HEK293 (cell line): ENCODE data around the gene MCM7.

Source experiments
- CTCF ChIA-PET: fragments of 350-600 bp; formaldehyde crosslinking; extraction: SDS; loops from one replicate; lab custom pipeline; 2021; ENCODE audit warnings: antibody characterized with exemption; lab: Yijun Ruan, JAX
- POLR2A ChIA-PET: fragments of 300-600 bp; formaldehyde crosslinking; extraction: SDS; loops from one replicate; lab custom pipeline; 2020; ENCODE audit warnings: antibody characterized with exemption, inconsistent platforms; lab: Yijun Ruan, JAX
- H3K27ac ChIP-seq: fragments of 200-500 bp; sonication (Bioruptor generic); 2 replicates; pipeline ENCODE4 v1.5.1; 2014; ENCODE audit warnings: low read depth, low read length, control low read depth, inconsistent platforms; ENCODE audit errors: extremely low read depth
- H3K36me3 ChIP-seq, 2 experiments: fragments of 200-500 bp in 1 of 2; sonication (Bioruptor generic) in 1 of 2; 1 replicate in 1 of 2; 2 replicates in 1 of 2; pipeline ENCODE4 v1.5.1; 2014 to 2017; ENCODE audit warnings: inconsistent platforms in 2 of 2, low read length in 2 of 2; ENCODE audit not compliant: control insufficient read depth in 2 of 2, insufficient read depth in 1 of 2
- H3K4me1 ChIP-seq: fragments of 200-500 bp; sonication (Bioruptor generic); 2 replicates; pipeline ENCODE4 v1.5.1; 2014; ENCODE audit warnings: mild to moderate bottlenecking, low read length, inconsistent platforms; ENCODE audit not compliant: control insufficient read depth, insufficient read depth
- H3K4me3 ChIP-seq: 2 replicates; pipeline ENCODE4 v1.5.1; 2011; ENCODE audit warnings: low read depth, mild to moderate bottlenecking, control low read depth, low read length, moderate library complexity
- H3K9me3 ChIP-seq: fragments of 200-500 bp; sonication (Bioruptor generic); 2 replicates; pipeline ENCODE4 v1.5.1; 2014; ENCODE audit warnings: low read depth, low read length, inconsistent platforms; ENCODE audit not compliant: control insufficient read depth, insufficient read depth
- GLIS1 ChIP-seq: fragments of 450-650 bp; formaldehyde crosslinking; IDR thresholded peaks from 2 replicates; pipeline ENCODE4 v1.5.1; 2016; ENCODE audit warnings: missing biosample characterization, missing genetic modification characterization
- MEIS1 ChIP-seq: sonication (generic); formaldehyde crosslinking; IDR thresholded peaks from 2 replicates; pipeline ENCODE4 v1.8.1; 2022; ENCODE audit warnings: missing genetic modification reagents, mild to moderate bottlenecking, borderline replicate concordance
- OSR2 ChIP-seq: fragments of 450-650 bp; formaldehyde crosslinking; IDR thresholded peaks from 2 replicates; pipeline ENCODE4 v1.5.1; 2016; ENCODE audit warnings: missing biosample characterization, missing genetic modification characterization
- PRDM1 ChIP-seq: fragments of 450-650 bp; formaldehyde crosslinking; IDR thresholded peaks from 2 replicates; pipeline ENCODE4; 2016; ENCODE audit warnings: missing biosample characterization, missing genetic modification characterization
- SALL2 ChIP-seq: fragments of 450-650 bp; formaldehyde crosslinking; IDR thresholded peaks from 2 replicates; pipeline ENCODE4 v1.5.0; 2017; ENCODE audit warnings: missing biosample characterization, mild to moderate bottlenecking, missing genetic modification characterization, borderline replicate concordance
- SP3 ChIP-seq: fragments of 450-650 bp; formaldehyde crosslinking; IDR thresholded peaks from 2 replicates; pipeline ENCODE4 v1.5.1; 2016; ENCODE audit warnings: missing biosample characterization, missing genetic modification characterization
- ZBTB17 ChIP-seq: fragments of 450-650 bp; formaldehyde crosslinking; IDR thresholded peaks from 2 replicates; pipeline ENCODE4 v1.5.1; 2016; ENCODE audit warnings: missing biosample characterization, missing genetic modification characterization
- ZEB2 ChIP-seq: fragments of 450-650 bp; formaldehyde crosslinking; IDR thresholded peaks from 2 replicates; pipeline ENCODE4 v1.5.1; 2016; ENCODE audit warnings: missing biosample characterization, missing genetic modification characterization
- ZNF114 ChIP-seq: fragments of 450-650 bp; formaldehyde crosslinking; IDR thresholded peaks from 2 replicates; pipeline ENCODE4 v1.5.0; 2017; ENCODE audit warnings: missing biosample characterization, missing genetic modification characterization
- ZNF133 ChIP-seq: fragments of 450-650 bp; formaldehyde crosslinking; IDR thresholded peaks from 2 replicates; pipeline ENCODE4 v1.5.1; 2016; ENCODE audit warnings: missing biosample characterization, missing genetic modification characterization
- ZNF391 ChIP-seq: fragments of 450-650 bp; formaldehyde crosslinking; IDR thresholded peaks from 2 replicates; pipeline ENCODE4 v1.5.1; 2016; ENCODE audit warnings: low read depth, missing biosample characterization, missing genetic modification characterization, borderline replicate concordance
- ZNF404 ChIP-seq: fragments of 450-650 bp; formaldehyde crosslinking; IDR thresholded peaks from 2 replicates; pipeline ENCODE4 v1.5.1; 2017; ENCODE audit warnings: missing biosample characterization, missing genetic modification characterization
- ZNF48 ChIP-seq: fragments of 450-650 bp; formaldehyde crosslinking; IDR thresholded peaks from 2 replicates; pipeline ENCODE4 v1.5.1; 2016; ENCODE audit warnings: missing biosample characterization, missing genetic modification characterization
- ZNF510 ChIP-seq: fragments of 450-650 bp; formaldehyde crosslinking; IDR thresholded peaks from 2 replicates; pipeline ENCODE4 v1.5.1; 2018; ENCODE audit warnings: mild to moderate bottlenecking, missing genetic modification characterization, missing biosample characterization; ENCODE audit not compliant: insufficient replicate concordance
- ZNF837 ChIP-seq: fragments of 450-650 bp; formaldehyde crosslinking; IDR thresholded peaks from 2 replicates; pipeline ENCODE4 v1.5.1; 2016; ENCODE audit warnings: missing biosample characterization, missing genetic modification characterization
- ZXDB ChIP-seq: fragments of 450-650 bp; formaldehyde crosslinking; IDR thresholded peaks from 2 replicates; pipeline ENCODE4 v1.5.1; 2016; ENCODE audit warnings: missing biosample characterization, missing genetic modification characterization
- TF ChIP-seq, protein P1 (sequence below): fragments of 450-650 bp; formaldehyde crosslinking; conservative IDR thresholded peaks from 2 replicates; pipeline ENCODE4 v1.5.1; 2016; ENCODE audit warnings: low read depth, missing biosample characterization, missing genetic modification characterization
- TF ChIP-seq, protein P2 (sequence below): sonication (generic); formaldehyde crosslinking; IDR thresholded peaks from 2 replicates; pipeline ENCODE4 v1.8.1; 2022; ENCODE audit warnings: mild to moderate bottlenecking, moderate library complexity, missing genetic modification reagents
- TF ChIP-seq, protein P3 (sequence below): fragments of 450-650 bp; formaldehyde crosslinking; IDR thresholded peaks from 2 replicates; pipeline ENCODE4 v1.5.1; 2016; ENCODE audit warnings: missing biosample characterization, missing genetic modification characterization

MCM7 gene

DNA sequence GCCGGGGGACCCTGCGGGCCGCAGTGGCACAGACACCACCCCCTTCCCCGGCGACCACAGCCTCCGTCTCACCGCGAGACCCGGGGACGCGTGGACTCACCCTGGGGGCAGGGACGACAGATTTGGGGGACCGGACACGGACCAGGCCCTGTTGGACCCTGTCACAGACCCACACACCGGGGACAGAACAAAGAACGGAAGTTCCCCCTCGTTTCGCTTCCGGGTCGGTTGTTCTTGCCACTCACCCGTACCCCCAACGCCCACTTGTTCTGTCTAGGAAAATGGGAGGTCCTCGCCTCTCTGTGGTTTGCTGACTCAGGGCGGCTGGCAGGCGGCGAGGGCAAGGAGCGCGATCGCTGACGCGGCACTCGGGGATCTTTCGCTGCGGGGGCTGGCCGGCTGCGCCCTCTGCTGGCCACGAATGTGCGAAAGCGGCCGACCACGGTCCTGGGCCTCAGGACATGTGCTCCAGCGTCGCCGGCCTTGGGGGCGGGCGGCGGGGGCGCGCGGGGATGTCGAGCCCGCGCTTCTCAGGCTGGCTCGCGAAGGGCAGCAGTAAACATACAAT is 19.6 kb downstream of the MCM7 start, which contains the start of gene ZNF3 (continued):
- TF ChIP-seq, protein P1, sequence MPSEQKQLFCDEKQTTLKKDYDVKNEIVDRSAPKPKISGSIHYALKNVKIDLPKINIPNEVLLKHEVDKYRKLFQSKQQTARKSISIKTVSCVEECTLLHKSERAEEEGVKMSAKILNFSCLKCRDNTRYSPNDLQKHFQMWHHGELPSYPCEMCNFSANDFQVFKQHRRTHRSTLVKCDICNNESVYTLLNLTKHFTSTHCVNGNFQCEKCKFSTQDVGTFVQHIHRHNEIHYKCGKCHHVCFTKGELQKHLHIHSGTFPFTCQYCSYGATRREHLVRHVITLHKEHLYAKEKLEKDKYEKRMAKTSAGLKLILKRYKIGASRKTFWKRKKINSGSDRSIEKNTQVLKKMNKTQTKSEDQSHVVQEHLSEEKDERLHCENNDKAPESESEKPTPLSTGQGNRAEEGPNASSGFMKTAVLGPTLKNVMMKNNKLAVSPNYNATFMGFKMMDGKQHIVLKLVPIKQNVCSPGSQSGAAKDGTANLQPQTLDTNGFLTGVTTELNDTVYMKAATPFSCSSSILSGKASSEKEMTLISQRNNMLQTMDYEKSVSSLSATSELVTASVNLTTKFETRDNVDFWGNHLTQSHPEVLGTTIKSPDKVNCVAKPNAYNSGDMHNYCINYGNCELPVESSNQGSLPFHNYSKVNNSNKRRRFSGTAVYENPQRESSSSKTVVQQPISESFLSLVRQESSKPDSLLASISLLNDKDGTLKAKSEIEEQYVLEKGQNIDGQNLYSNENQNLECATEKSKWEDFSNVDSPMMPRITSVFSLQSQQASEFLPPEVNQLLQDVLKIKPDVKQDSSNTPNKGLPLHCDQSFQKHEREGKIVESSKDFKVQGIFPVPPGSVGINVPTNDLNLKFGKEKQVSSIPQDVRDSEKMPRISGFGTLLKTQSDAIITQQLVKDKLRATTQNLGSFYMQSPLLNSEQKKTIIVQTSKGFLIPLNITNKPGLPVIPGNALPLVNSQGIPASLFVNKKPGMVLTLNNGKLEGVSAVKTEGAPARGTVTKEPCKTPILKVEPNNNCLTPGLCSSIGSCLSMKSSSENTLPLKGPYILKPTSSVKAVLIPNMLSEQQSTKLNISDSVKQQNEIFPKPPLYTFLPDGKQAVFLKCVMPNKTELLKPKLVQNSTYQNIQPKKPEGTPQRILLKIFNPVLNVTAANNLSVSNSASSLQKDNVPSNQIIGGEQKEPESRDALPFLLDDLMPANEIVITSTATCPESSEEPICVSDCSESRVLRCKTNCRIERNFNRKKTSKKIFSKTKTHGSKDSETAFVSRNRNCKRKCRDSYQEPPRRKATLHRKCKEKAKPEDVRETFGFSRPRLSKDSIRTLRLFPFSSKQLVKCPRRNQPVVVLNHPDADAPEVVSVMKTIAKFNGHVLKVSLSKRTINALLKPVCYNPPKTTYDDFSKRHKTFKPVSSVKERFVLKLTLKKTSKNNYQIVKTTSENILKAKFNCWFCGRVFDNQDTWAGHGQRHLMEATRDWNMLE (tag by site-specific recombination): peak; percentile 98
- TF ChIP-seq GLIS1 (peak; percentile 83), ZNF837 (tag by site-specific recombination) (no peak), PRDM1 (tag by site-specific recombination) (no peak), MEIS1 (no peak), ZNF114 (tag by site-specific recombination) (no peak), SP3 (tag by site-specific recombination) (peak; percentile 93), ZXDB (peak; percentile 86), ZNF391 (tag by site-specific recombination) (peak; percentile 85; the same call in 1 of the 2 replicates), SALL2 (tag by site-specific recombination) (no peak)
- TF ChIP-seq, protein P2, sequence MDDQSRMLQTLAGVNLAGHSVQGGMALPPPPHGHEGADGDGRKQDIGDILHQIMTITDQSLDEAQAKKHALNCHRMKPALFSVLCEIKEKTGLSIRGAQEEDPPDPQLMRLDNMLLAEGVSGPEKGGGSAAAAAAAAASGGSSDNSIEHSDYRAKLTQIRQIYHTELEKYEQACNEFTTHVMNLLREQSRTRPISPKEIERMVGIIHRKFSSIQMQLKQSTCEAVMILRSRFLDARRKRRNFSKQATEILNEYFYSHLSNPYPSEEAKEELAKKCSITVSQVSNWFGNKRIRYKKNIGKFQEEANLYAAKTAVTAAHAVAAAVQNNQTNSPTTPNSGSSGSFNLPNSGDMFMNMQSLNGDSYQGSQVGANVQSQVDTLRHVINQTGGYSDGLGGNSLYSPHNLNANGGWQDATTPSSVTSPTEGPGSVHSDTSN (CRISPR knock-in tag): peak; percentile 91
- TF ChIP-seq, protein P3, sequence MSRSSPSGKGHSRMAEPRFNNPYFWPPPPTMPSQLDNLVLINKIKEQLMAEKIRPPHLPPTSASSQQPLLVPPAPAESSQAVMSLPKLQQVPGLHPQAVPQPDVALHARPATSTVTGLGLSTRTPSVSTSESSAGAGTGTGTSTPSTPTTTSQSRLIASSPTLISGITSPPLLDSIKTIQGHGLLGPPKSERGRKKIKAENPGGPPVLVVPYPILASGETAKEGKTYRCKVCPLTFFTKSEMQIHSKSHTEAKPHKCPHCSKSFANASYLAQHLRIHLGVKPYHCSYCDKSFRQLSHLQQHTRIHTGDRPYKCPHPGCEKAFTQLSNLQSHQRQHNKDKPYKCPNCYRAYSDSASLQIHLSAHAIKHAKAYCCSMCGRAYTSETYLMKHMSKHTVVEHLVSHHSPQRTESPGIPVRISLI (tag by site-specific recombination): no peak

DNA sequence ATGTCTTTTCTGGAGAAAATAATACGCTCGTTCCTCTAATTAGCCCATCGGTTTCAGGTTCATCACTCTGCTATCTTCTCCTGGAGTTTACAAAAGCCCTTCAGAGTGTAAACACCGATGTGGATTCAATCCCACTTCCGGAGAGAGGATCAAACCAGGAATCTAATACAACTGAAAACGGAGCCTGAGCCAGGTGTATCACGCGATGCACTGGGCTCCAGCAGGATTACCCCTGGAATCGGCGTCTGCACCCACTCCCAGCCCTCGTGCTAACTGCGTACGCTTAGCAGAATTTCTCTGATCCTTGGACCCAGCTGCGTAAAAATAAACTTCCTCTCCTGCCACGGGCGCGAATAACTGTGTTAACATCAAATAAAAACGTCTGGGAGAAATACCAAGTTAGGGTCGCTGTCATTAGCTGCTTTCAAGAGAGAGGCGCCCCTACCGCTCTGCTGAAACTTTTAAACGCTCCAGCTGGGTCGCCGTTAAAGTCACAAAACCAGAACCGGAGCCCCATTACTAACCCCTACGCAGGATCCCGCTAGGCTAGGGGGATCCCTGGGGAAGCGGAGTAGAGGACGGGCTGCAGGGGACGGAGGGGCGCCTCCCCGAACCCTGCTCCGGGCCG is 20.2 kb downstream of the MCM7 start:
- POLR2A ChIA-PET: interaction anchor here (0.9 to 1.6 kb wide), 4 partner anchors 9 to 64 kb away, joined by 3 to 4 read pairs (median 4); no protein-coding TSS in a partner anchor
- no peak for TF ChIP-seq ZNF510
- no peak for TF ChIP-seq OSR2
- TF ChIP-seq ZNF48 (tag by site-specific recombination): no peak
- TF ChIP-seq ZNF133: no peak
- TF ChIP-seq ZEB2 (tag by site-specific recombination): no peak
- no peak for TF ChIP-seq ZNF404
- peak; percentile 86 for TF ChIP-seq ZBTB17
- TF ChIP-seq, all 188 proteins: peak for 1
- Histone ChIP-seq H3K27ac (peak overlapping the region; percentile 27; the same call in 1 of the 2 replicates), H3K36me3 (peaks cover 19 to 39% of the 10 kb centered on the region in 2 experiments; a peak in 2 of 3 replicates), H3K9me3 (no peaks in the 10 kb centered on the region), H3K4me1 (no peaks in the 10 kb centered on the region), H3K4me3 (peak overlapping the region; percentile 100)
- CTCF ChIA-PET: interaction anchor here (0.7 to 0.9 kb wide), 3 partner anchors 48 to 686 kb away, joined by 3 to 4 read pairs (median 3); partner anchors contain the start of gene TRIM4
